Measurements from ENCODE around the gene C19orf25.

DNA sequence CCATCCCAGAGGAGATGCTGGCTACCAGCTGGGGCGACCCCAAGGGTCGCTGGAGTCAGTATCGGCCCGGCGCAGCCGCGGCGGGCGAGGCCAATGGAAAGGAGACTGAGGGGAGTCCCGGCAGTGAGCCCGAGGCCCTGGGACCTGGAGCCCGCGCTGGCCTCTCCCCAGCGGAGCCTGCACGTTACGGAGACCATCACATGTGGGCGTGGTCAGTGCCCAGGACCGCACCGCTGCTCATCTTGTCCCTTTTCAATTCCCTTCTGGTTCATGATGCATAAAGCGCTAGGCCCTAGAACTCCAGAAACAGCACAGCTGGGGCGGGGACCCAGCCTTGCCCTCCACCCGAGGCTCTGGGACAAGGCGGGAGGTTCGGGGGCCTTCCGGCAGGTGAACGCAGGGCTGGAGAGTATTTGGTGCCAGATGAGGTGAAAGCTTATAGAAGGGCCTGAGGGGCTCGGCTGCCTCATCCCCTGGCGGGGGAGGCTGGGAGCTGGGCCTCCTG is 8.0 kb downstream of the C19orf25 start:
- TF ChIP-seq, protein P1, sequence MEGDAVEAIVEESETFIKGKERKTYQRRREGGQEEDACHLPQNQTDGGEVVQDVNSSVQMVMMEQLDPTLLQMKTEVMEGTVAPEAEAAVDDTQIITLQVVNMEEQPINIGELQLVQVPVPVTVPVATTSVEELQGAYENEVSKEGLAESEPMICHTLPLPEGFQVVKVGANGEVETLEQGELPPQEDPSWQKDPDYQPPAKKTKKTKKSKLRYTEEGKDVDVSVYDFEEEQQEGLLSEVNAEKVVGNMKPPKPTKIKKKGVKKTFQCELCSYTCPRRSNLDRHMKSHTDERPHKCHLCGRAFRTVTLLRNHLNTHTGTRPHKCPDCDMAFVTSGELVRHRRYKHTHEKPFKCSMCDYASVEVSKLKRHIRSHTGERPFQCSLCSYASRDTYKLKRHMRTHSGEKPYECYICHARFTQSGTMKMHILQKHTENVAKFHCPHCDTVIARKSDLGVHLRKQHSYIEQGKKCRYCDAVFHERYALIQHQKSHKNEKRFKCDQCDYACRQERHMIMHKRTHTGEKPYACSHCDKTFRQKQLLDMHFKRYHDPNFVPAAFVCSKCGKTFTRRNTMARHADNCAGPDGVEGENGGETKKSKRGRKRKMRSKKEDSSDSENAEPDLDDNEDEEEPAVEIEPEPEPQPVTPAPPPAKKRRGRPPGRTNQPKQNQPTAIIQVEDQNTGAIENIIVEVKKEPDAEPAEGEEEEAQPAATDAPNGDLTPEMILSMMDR (IDR thresholded peaks at IDR 0.05), result no peak
- no peak for TF ChIP-seq POLR2AphosphoS5 (IDR thresholded peaks at IDR 0.05; ENCODE audit: insufficient read depth in 1 of 2, low read depth in 1 of 2)
